GM21528 (cell line): ENCODE measurements around the gene CEP290.

ENCODE experiments used
- ATAC-seq: cut with Tn5 transposase; IDR thresholded peaks from one replicate; pipeline ENCODE4 v1.9.1; 2021; ENCODE audit warnings: mild to moderate bottlenecking, moderate library complexity; ENCODE audit not compliant: unreplicated experiment, low FRiP score

Gene CEP290, protein sequence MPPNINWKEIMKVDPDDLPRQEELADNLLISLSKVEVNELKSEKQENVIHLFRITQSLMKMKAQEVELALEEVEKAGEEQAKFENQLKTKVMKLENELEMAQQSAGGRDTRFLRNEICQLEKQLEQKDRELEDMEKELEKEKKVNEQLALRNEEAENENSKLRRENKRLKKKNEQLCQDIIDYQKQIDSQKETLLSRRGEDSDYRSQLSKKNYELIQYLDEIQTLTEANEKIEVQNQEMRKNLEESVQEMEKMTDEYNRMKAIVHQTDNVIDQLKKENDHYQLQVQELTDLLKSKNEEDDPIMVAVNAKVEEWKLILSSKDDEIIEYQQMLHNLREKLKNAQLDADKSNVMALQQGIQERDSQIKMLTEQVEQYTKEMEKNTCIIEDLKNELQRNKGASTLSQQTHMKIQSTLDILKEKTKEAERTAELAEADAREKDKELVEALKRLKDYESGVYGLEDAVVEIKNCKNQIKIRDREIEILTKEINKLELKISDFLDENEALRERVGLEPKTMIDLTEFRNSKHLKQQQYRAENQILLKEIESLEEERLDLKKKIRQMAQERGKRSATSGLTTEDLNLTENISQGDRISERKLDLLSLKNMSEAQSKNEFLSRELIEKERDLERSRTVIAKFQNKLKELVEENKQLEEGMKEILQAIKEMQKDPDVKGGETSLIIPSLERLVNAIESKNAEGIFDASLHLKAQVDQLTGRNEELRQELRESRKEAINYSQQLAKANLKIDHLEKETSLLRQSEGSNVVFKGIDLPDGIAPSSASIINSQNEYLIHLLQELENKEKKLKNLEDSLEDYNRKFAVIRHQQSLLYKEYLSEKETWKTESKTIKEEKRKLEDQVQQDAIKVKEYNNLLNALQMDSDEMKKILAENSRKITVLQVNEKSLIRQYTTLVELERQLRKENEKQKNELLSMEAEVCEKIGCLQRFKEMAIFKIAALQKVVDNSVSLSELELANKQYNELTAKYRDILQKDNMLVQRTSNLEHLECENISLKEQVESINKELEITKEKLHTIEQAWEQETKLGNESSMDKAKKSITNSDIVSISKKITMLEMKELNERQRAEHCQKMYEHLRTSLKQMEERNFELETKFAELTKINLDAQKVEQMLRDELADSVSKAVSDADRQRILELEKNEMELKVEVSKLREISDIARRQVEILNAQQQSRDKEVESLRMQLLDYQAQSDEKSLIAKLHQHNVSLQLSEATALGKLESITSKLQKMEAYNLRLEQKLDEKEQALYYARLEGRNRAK (N-terminal part only)

DNA sequence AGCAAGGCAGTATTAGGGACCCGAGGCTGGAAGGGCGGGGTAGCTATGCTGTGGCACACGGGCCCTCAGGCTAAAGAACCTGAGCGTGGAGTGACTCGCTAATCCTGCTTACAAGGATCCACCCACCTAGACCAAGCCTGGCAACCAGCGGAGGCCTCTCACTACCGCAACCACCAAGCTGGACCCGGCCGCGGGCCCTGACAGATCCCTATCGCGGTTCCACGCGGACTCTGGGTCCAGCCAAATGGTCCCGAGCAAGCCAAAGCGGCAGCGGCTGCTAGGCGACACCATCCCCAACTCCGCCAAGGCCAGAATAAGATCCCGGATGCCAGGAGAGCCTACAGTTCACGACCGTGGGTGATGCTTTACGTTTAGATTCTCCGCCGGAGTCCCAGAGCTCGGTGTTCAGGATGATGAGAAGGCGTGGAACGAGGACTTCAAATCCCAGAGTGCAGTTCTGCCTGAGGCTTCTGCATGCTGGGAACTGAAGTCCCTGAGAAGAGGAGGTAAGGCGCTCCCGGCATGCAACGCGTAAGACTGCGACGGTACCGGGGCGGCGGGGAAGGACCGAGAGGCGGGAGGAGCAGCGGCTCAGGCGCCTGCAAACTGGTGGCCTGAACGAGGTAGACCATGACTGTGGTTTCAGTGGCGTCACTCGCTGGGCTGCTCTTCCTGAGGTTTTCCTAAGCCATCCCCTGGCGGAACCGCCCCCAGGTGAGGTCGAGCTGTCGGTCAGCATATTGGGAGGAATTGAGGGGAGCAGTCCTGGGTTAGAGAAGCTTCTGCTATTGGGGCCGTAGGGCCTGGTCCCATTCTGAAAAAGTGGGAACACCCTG is at the start of gene CEP290, which contains the start of gene TMTC3:
Gene CEP290, minus strand, starts transcription at position 315 of the 836 bp plus-strand sequence. CDS start 781 bp downstream, outside the sequence.
Gene TMTC3, plus strand, starts transcription at position 534 of the 836 bp plus-strand sequence. CDS start 6,009 bp downstream, outside the sequence.
- ATAC-seq, result peak; percentile 97

DNA sequence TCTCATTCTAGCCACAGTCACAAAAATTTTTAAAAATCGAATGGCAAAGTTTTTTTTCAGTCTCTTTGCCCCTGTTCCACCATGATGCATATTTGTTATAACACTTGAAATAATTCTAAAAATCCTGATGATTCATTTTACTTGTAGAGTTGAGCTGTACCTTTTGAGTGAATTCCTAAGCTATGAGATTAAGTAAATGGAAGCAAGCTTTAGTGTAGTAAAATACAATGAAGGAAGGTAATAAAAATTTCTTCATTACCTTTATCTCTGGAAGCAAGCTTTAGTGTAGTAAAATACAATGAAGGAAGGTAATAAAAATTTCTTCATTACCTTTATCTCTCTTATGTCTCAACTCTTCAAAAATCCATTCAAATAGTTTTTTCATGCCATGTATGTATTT is 46.3 kb upstream of the CEP290 start:
- ATAC-seq, result no peak

DNA sequence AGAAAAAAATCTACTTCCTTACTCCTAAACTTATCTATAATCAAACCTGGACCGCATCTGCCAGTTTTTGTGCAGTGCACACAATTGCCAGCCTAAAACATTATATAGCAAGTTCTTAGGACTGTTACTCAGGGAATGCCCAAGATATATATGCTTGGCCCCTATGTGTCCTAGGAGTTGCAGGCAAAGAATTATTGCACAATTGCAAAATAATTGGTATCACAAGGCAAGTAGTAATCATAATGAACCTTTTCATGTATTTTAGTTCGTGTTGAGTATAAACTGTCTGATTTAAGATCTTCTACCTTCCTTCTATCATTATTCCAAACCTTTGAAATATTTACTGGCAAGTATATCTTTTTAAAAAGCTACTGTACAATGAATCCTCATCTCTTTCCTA is 45.7 kb upstream of the CEP290 start:
- ATAC-seq, result no peak

DNA sequence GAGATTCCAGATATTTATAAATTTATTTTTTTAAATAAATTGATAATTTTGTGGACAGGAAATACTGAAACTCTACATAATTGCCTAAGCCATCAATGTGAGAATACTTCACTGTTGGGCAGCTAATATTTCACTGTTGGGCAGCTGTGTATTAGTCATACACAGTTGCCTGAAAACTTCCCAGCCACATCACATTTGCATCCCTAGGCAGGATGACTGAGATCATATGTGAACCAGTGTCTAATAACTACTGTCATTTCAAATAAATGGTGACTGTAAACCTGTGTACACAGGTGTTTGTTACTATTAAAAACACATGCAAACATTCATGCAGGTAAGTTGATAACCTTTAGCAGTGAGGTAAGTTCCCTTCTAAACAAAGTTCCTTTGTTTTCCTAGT is 44.1 kb upstream of the CEP290 start:
- no peak for ATAC-seq

DNA sequence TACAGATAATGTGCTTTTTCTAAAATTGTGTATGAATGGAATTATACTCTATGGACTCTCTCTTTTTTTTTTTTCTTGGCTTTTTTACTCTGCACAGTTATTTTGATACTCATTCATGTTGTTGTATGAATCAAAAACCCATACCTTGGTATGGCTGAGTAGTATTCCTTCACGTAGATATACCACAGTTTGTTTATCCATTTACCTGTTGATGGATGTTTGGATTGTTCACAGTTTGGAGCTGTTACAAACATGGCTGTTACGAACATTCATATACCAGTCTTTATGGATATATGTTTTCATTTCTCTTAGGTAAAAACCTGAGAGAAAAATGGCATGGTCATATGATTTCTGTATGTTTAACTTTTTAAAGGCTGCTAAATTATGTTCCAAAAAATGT is 43.4 kb upstream of the CEP290 start:
- ATAC-seq, result no peak

DNA sequence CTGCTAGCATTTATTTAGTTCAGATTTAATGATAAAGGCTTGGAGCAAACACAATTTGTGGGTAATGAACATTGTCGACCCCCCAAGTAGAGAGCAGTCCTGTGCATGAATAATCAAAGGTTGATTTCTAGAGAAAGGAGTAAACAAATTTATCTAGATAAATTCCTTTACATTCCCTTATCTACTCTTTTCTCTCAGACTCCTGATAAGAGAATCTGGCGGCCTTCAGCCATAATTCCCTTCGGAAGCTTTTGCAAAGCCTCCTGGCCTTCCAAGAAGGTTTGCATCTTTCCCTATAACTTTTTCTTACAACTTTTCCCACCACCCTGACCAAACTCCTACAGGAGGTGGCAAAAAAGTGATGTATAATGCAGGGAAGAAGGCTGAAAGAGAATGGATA is 42.3 kb upstream of the CEP290 start:
- no peak for ATAC-seq

DNA sequence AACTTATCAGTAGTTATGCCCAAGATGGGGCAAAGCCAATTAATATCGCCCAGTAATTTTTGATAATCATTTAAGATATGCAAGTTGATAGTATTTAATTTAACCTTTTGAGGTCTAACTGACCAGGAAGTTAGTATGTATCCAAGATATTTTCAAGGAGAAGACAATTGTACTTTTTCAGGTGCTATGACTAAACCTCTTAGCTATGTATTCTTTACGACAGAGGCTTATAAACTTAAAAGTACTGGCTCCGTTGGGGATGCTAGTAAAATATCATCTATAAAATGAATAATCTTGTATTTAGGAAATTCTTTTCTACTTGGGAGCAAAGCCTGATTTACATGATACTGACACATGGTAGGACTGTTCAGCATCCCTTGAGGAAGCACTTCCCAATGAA is 40.5 kb upstream of the CEP290 start:
- no peak for ATAC-seq

DNA sequence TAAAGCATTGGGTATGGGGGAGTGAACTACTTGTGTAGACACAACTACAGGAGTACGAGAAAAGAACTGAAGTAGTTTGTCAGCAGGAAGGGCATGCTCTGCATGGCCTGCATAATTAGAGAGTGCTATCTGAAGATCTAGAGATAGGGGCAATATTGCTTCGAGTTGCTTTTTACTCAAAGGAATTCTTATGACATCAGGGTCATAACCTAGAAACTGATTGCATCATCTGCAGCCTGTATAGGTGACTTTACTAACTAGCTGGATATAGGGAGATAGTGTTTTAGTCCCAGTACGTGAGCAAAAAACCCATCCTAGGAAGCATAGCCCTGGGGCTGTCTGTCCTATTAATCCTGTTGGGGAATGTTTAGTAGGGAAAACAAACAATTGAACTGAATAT is 40.0 kb upstream of the CEP290 start:
- ATAC-seq, result no peak

DNA sequence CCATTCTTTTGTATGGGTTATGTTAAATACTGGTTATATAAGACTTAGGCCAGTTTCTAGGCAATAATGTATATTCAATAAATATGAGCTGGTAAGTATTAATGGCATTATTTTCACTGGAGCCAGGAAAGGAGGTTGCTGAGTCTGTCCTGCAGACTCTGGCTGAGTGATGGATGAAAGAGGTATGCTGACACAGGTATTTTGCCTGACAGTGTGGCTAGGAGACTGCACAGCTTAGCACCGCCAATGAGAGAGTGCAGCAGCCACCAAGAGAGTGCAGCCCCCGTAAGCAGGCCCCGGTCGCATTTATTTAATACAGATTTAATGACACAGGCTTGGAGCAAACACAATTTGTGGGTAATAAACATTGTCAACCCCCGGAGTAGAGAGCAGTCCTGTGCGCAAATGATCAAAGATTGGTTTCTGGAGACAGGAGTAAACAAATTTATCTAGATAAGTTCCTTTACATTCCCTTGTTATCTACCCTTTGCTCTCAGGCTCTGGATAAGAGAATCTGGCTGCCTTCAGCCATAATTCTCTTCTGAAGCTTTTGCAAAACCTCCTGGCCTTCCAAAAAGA is 37.6 kb upstream of the CEP290 start:
- no peak for ATAC-seq

DNA sequence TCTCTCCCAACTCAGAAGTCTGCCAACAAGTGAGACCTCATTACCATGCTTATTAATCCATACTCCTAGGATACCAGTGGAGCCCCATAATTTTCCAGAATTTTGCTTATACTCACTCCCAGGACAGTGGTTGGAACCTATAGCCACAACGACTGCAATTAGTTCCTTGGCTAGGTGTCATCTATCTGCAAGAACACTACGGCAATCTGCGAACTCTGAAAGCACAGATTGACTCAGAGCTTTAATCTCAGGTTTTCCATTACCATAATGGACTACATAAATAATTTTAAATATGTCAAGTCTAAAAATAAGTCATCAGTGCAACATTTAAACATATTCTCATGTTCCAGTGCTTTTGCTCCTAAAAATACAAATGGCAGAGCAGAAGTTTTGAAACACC is 33.7 kb upstream of the CEP290 start:
- no peak for ATAC-seq

DNA sequence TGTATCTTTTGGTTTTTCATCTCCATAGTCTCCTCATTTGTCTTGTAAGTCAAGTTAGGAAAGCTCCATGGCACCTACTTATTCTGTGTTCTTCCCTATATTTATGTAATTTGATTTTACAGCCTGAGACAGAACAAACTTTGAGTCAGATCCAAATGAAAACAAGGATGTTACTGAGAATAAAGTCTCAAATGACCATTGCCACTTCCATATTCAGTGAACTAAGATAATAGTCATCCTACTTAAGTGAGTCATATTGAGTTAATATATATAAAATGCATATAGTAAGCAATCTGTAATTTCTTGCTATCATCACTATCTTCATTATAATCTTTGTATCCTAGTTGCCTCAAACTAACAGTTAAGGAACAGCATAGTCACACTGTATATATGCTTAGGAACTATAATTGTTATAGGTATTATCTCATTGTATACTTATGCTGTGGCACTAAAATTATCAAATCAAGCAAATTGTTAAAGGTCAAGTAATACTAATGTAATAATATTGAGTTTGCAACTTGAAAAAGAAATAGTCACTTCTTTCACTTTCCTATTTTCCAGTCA is 31.0 kb upstream of the CEP290 start:
- ATAC-seq, result no peak

DNA sequence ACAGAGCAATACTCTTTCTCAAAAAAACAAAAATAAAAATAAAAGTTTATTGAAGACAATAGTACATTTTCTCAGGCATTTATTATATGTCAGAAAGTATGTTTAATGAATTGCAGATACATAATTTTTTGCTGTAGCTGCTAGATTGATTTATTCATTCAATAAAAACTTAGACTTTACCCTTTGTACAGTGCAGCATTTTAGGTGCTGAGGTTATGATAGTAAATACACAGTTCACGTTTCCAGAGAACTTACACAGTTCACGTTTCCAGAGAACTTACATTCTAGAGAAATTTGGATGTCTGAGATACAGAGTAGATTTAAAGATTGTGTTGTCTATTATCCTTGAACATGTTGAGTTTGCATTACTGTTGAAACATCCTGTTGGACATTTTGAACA is 25.5 kb upstream of the CEP290 start:
- ATAC-seq, result no peak

DNA sequence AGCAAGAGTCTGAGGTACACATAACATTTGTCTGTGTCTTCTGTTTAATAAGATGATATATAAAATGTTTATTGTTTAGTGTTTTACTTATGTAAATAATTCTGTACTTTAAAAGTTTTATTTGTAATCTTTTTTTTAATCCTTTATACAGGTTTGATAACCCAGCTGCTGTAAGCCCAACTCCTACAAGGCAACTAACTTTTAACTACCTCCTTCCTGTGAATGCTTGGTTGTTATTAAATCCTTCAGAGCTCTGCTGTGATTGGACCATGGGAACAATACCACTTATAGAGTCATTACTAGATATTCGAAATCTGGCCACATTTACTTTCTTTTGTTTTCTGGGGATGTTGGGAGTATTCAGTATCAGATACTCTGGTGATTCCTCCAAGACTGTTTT is 24.3 kb upstream of the CEP290 start:
- ATAC-seq, result no peak

DNA sequence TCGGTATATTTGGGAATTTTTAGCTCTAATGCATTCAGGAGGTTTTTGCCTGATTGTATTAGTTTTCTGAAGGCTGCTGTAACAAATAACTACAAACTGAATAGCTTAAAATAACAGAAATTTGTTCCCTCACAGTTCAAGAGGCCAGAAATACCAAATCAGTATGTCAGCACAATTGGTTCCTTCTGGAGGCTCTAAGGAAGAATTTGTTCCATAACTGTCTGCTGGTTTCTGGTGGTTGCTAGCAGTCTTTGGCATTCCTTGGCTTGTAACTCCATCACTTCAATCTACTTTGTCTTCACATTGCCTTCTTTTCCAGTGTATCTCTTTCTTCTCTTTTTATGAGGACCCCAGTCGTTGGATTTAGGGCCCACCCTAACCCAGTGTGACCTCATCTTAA is 21.5 kb upstream of the CEP290 start:
- ATAC-seq, result no peak

DNA sequence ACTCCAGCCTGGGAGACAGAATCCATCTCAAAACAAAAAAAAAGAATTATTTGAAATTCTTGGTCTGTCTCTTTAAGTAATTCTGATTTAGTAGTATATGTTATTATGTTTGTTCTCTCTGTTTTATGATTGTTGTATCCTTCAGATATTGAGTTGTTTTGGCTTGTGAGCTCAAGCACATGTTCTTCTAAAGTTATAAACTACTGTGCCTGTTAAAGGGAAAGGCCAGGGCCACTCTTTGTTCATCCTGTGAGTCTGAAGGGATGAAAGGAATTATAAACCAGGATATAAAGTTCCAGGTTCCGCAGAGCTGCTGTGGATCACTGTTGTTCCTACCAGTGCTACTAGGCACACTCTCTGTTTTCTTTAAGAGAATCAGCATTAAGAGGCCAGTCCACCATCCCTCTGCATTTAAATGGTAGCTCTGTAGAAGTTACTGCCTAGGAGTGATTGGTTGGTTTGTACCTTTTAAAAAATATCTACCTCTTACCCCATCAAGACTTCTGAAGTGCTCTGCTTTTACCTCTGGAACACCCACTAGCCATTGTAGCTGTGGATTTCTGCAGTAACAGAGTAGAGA is 14.3 kb upstream of the CEP290 start:
- no peak for ATAC-seq

DNA sequence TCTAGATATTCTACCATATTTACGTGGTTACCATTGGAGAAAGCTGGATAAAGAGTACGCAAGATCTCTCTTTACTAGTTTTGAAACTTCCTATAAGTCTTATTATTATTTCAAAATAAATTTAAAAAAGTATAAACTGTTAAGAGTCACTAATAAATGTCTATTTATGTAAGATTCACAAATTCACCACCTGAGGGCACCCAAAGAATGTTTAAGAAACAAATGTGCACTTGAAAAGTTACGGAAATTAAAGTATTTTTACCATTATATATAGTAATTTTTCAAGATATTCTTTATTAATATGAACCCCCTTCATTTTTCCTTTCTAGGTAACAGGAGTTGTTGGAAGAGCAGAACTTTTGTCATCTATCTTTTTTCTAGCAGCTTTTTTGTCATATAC is 12.1 kb upstream of the CEP290 start:
- ATAC-seq, result no peak

DNA sequence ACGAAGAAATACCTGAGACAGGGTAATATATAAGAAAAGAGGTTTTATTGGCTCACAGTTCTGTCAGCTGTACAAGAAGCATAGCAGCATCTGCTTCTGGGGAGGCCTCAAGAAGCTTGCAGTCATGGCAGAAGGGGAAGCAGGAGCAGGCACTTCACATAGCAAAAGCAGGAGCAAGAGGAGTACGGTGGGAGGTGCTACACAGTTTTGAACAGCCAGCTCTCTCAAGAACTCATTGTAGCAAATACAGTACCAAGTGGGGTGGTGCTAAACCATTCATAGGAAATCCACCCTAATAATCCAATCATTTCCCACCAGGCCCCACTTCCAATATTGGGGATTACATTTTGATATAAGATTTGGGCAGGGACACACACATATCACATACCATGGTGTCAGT is 8.2 kb upstream of the CEP290 start:
- no peak for ATAC-seq

DNA sequence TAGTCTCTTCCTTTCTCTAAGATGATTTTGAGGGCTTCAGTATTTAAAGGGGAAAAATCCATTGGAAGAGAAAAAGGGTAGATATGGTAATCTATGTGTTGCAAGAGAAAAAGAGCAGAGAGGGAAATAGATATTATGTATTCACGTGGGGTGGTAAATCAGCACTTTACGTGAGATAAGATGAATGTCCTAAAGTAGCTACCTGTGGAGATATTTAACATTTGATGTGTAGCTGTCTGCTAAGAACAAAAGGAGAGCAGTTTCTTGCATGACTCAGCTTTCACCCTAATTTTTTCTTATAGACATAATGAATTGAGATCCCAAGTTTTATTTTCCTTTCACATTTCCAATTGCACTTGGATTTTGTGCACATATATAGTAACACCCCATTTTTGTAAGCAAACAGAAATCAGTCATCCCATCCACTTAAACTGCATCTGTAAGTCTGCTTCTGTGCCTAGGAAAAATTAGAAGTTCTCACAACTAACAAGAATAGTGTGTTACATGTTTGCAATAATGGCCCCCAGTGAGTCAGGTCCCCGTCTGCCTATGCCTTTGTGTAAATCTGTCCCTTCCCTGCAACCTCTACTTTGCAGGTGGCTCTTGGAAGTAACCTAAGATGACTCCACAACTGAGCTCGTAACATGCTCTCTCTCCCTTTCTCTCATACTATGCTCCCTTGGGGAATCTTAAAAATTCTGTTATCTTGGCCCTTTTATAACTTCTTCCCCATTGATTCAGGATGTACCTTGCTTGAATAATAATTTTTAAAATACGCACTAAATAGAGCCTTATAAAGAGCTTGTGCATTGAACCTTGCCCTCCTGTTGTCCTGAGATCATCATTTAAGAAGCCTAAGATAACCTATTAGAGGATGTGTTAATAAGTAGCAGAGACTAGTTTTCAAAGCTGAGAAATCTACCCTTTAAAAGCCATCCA is 3.9 kb upstream of the CEP290 start:
- ATAC-seq, result no peak
